BLaER1 (cell line): ENCODE data around the gene PTPRN2.
"Not testable (repeated sequence)": the region's sequence is repeated elsewhere in the genome, so short reads cannot be mapped to it uniquely, and the experiment has no call there.

Experiments
- H3K27ac ChIP-seq: shearing (Covaris generic); formaldehyde crosslinking; 2 replicates; pipeline ENCODE4 v1.8.1; 2022
- H3K27me3 ChIP-seq: shearing (Covaris generic); formaldehyde crosslinking; 2 replicates; pipeline ENCODE4 v1.8.1; 2022
- H3K36me3 ChIP-seq: shearing (Covaris generic); formaldehyde crosslinking; 2 replicates; pipeline ENCODE4 v1.8.1; 2022
- H3K4me1 ChIP-seq: shearing (Covaris generic); formaldehyde crosslinking; 2 replicates; pipeline ENCODE4 v1.8.1; 2022
- H3K4me2 ChIP-seq: shearing (Covaris generic); formaldehyde crosslinking; 2 replicates; pipeline ENCODE4 v1.8.1; 2022
- H3K4me3 ChIP-seq: shearing (Covaris generic); formaldehyde crosslinking; 2 replicates; pipeline ENCODE4 v1.8.1; 2022
- H3K9ac ChIP-seq: shearing (Covaris generic); formaldehyde crosslinking; 2 replicates; pipeline ENCODE4 v1.8.1; 2022
- H3K9me3 ChIP-seq: shearing (Covaris generic); formaldehyde crosslinking; 2 replicates; pipeline ENCODE4 v1.8.1; 2022
- H4K20me1 ChIP-seq: shearing (Covaris generic); formaldehyde crosslinking; 2 replicates; pipeline ENCODE4 v1.8.1; 2022
- Cebpa-rat ChIP-seq: shearing (Covaris generic); IDR thresholded peaks from 2 replicates; pipeline ENCODE4 v1.8.1; 2022

PTPRN2 gene

GRCh38 chr7:158428131-158428836, 159.3 kb downstream of the PTPRN2 start:
- Histone ChIP-seq H3K4me3 (peak overlapping the region; percentile 28; the same call in 1 of the 2 replicates), H3K27me3 (peaks cover 5% of the 10 kb centered on the region), H4K20me1 (no peaks in the 10 kb centered on the region), H3K36me3 (no peaks in the 10 kb centered on the region), H3K9me3 (no peaks in the 10 kb centered on the region), H3K4me1 (peaks cover 74% of the 10 kb centered on the region), H3K27ac (peak overlapping the region; percentile 82), H3K4me2 (peak overlapping the region; percentile 88), H3K9ac (peak overlapping the region; percentile 61)
- no peak for TF ChIP-seq Cebpa-rat

- not testable (repeated sequence) for H3K9me3 ChIP-seq, H3K36me3 ChIP-seq, H3K4me2 ChIP-seq, H3K27me3 ChIP-seq, H3K4me3 ChIP-seq, H3K27ac ChIP-seq, H4K20me1 ChIP-seq, H3K9ac ChIP-seq
- H3K4me1 ChIP-seq, result peaks cover 60% of the 10 kb centered on the region
These were observed 161.9 kb downstream of the PTPRN2 start for GRCh38 chr7:158425676-158426075.

GRCh38 chr7:158424531-158424930, 163.1 kb downstream of the PTPRN2 start:
- Histone ChIP-seq H3K9me3 (peaks cover under 1% of the 10 kb centered on the region; the same call in 1 of the 2 replicates), H3K4me3 (no peak overlapping the region), H3K27ac (no peak overlapping the region), H3K4me1 (peaks cover 49% of the 10 kb centered on the region), H3K9ac (no peak overlapping the region), H3K4me2 (peak overlapping the region; percentile 71; the same call in 1 of the 2 replicates), H4K20me1 (no peaks in the 10 kb centered on the region), H3K36me3 (no peaks in the 10 kb centered on the region), H3K27me3 (no peaks in the 10 kb centered on the region)
- no peak for TF ChIP-seq Cebpa-rat

DNA sequence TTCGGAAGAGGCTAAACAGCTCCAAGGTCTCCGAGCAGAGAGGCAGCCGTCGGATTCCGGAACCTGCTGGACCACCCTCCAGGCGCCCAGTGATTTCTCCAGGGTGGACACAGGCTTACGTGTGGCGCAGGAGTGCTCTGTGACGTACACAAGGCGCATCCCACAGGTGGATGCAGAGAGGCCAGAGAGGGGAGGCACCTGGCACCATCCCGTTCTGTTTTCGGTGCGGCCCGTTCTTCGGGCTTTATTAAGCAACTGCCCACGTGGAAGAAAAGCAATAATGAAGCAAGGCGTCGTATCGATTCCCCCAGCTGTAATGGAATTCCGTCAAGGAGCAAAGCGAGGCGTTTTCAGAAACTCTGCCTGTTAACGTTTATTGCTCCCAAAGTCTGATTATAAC, 163.6 kb downstream of the PTPRN2 start:
- Histone ChIP-seq H4K20me1 (no peaks in the 10 kb centered on the region), H3K4me2 (peak overlapping the region; percentile 71), H3K4me3 (no peak overlapping the region), H3K9ac (no peak overlapping the region), H3K27me3 (no peaks in the 10 kb centered on the region), H3K4me1 (peaks cover 44% of the 10 kb centered on the region), H3K27ac (no peak overlapping the region), H3K9me3 (peaks cover 4% of the 10 kb centered on the region; the same call in 1 of the 2 replicates), H3K36me3 (no peaks in the 10 kb centered on the region)
- no peak for TF ChIP-seq Cebpa-rat

DNA sequence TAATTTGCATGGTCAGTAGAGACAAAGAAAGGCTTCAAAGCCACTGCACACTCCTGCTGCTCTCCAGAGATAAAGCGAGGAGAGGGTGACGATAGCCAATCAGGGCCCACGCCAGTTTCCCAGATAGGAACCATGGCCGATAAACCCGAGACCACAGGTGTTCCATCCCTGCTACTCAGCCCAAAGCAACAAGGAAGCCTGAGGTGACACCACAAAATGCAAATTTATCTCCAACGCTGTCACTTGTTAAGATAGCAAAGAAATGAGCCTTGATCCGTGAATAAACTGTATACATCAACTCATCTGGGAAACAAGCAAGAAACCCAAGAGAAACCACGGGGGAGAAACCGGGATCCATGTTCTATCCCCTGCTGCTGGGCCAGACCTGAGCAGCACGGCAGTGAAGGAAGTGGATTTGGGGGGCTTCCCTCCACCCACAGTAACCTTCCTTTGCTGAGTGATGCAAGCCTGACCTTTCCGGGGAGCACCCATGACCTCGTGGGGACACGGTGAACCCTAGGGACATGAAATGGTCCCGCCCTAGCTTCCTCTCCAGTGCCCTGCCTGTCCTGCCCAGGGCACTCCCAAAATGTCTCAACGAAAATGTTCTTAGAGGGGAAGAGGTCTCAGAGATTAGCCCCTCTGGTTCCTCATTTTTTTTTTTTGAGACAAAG, 164.6 kb downstream of the PTPRN2 start:
- H3K27ac ChIP-seq, result peak overlapping the region; percentile 61; the same call in 1 of the 2 replicates
- H3K4me3 ChIP-seq, result no peak overlapping the region; the same call in 1 of the 2 replicates
- no peaks in the 10 kb centered on the region for H3K27me3 ChIP-seq
- no peaks in the 10 kb centered on the region for H4K20me1 ChIP-seq
- H3K9ac ChIP-seq, result peak overlapping the region; percentile 17; the same call in 1 of the 2 replicates
- no peak for TF ChIP-seq Cebpa-rat
- H3K9me3 ChIP-seq, result peaks cover 14% of the 10 kb centered on the region
- peaks cover 34% of the 10 kb centered on the region for H3K4me1 ChIP-seq
- H3K4me2 ChIP-seq, result peak overlapping the region; percentile 71
- H3K36me3 ChIP-seq, result no peaks in the 10 kb centered on the region

- H3K27me3 ChIP-seq, result no peaks in the 10 kb centered on the region
These were observed 165.3 kb downstream of the PTPRN2 start for GRCh38 chr7:158422196-158422886.

DNA sequence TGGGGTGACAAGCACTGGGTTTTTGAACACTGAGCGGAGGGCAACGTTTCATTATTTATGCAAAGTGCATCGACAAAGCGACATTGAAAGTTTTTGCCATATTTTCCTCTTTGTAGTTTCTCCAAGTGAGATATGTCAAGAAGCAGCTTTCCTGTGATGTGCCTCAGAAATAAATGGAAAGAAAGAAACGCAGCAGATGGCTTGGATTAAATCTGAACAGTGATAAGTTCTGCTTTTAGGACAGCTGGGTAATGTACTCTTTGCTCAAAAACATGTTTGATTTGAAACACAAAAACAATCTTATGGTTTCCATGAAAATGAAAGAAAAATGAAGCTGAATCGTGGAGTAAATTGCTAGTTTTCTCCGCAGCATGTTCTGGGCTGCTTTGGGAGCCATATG, 166.3 kb downstream of the PTPRN2 start:
- H3K4me1 ChIP-seq, result peaks cover 30% of the 10 kb centered on the region
- no peak overlapping the region for H3K9ac ChIP-seq
- H3K27ac ChIP-seq, result no peak overlapping the region
- H4K20me1 ChIP-seq, result no peaks in the 10 kb centered on the region
- H3K4me3 ChIP-seq, result no peak overlapping the region
- peaks cover 24% of the 10 kb centered on the region for H3K9me3 ChIP-seq
- no peak for TF ChIP-seq Cebpa-rat
- no peaks in the 10 kb centered on the region for H3K36me3 ChIP-seq
- no peak overlapping the region for H3K4me2 ChIP-seq
- H3K27me3 ChIP-seq, result no peaks in the 10 kb centered on the region

More at GRCh38 chr7:158422196-158422886, 165.3 kb downstream of the PTPRN2 start:
- Histone ChIP-seq H3K4me2 (peak overlapping the region; percentile 71), H4K20me1 (no peaks in the 10 kb centered on the region), H3K9ac (no peak overlapping the region), H3K9me3 (peaks cover 18% of the 10 kb centered on the region), H3K36me3 (no peaks in the 10 kb centered on the region), H3K4me1 (peaks cover 30% of the 10 kb centered on the region), H3K4me3 (no peak overlapping the region; the same call in 1 of the 2 replicates), H3K27ac (peak overlapping the region; percentile 61; the same call in 1 of the 2 replicates)
- no peak for TF ChIP-seq Cebpa-rat

- H3K27me3 ChIP-seq, result no peaks in the 10 kb centered on the region
- no peaks in the 10 kb centered on the region for H4K20me1 ChIP-seq
- H3K4me2 ChIP-seq, result no peak overlapping the region
- H3K36me3 ChIP-seq, result no peaks in the 10 kb centered on the region
- H3K9ac ChIP-seq, result no peak overlapping the region
- H3K4me1 ChIP-seq, result peaks cover 30% of the 10 kb centered on the region
- no peak for TF ChIP-seq Cebpa-rat
- no peak overlapping the region for H3K4me3 ChIP-seq
- peaks cover 24% of the 10 kb centered on the region for H3K9me3 ChIP-seq
- no peak overlapping the region for H3K27ac ChIP-seq
These were observed 166.9 kb downstream of the PTPRN2 start for GRCh38 chr7:158420591-158421340.

GRCh38 chr7:158419238-158419785, 168.3 kb downstream of the PTPRN2 start:
- Histone ChIP-seq H3K36me3 (no peaks in the 10 kb centered on the region), H3K27me3 (no peaks in the 10 kb centered on the region)

DNA sequence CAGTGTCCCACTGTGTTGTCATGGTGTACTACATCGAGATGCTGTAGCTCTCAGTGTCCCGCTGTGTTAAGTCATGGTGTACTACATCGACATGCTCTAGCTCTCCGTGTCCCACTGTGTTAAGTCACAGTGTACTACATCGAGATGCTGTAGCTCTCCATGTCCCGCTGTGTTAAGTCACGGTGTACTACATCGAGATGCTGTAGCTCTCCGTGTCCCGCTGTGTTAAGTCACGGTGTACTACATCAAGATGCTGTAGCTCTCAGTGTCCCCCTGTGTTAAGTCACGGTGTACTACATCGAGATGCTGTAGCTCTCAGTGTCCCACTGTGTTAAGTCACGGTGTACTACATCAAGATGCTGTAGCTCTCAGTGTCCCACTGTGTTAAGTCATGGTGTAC, 169.2 kb downstream of the PTPRN2 start:
- H3K4me1 ChIP-seq, result peaks cover 13% of the 10 kb centered on the region
- not testable (repeated sequence) for H3K27me3 ChIP-seq, H4K20me1 ChIP-seq, H3K4me3 ChIP-seq, H3K36me3 ChIP-seq, H3K27ac ChIP-seq, H3K9ac ChIP-seq, H3K4me2 ChIP-seq
- peaks cover 24% of the 10 kb centered on the region for H3K9me3 ChIP-seq

More at GRCh38 chr7:158419238-158419785, 168.3 kb downstream of the PTPRN2 start:
- no peaks in the 10 kb centered on the region for H4K20me1 ChIP-seq
- H3K9me3 ChIP-seq, result peaks cover 24% of the 10 kb centered on the region
- H3K27ac ChIP-seq, result no peak overlapping the region
- H3K4me1 ChIP-seq, result peaks cover 22% of the 10 kb centered on the region
- no peak overlapping the region for H3K4me3 ChIP-seq
- TF ChIP-seq Cebpa-rat, result no peak
- no peak overlapping the region for H3K9ac ChIP-seq
- H3K4me2 ChIP-seq, result no peak overlapping the region
